Chondrocyte (in vitro differentiated cells): Measurements from ENCODE around the gene IVD. TPM values are rescaled to one million over a fixed set of nuclear protein-coding genes. Genes with fewer than 3 reads are reported as not detected.

Experiments
- DNase-seq: peaks from one replicate; pipeline ENCODE4 v3.0.0; 2021; ENCODE audit warnings: mixed read lengths, low spot score
- H3K27ac Mint-ChIP-seq: one replicate; pipeline ENCODE4 v1.8.0; 2021; ENCODE audit warnings: mild to moderate bottlenecking, moderate library complexity, mixed read lengths; ENCODE audit not compliant: unreplicated experiment
- H3K27me3 Mint-ChIP-seq: 2 replicates; pipeline ENCODE4 v1.8.0; 2021; ENCODE audit warnings: low read depth, mixed read lengths
- H3K36me3 Mint-ChIP-seq: 2 replicates; pipeline ENCODE4 v1.8.0; 2021; ENCODE audit warnings: low read depth, mixed read lengths
- H3K4me1 Mint-ChIP-seq: 2 replicates; pipeline ENCODE4 v1.8.0; 2021; ENCODE audit warnings: low read depth, mild to moderate bottlenecking, mixed read lengths
- H3K4me3 Mint-ChIP-seq: one replicate; pipeline ENCODE4 v1.8.0; 2021; ENCODE audit warnings: mild to moderate bottlenecking, moderate library complexity, mixed read lengths; ENCODE audit not compliant: unreplicated experiment
- H3K9me3 Mint-ChIP-seq: 2 replicates; pipeline ENCODE4 v1.8.0; 2021; ENCODE audit warnings: low read depth, mixed read lengths
- CTCF ChIP-seq: fragments of 200-600 bp; sonication (generic); IDR thresholded peaks from 2 replicates; pipeline ENCODE4 v1.5.0; 2021; ENCODE audit warnings: antibody characterized with exemption, mild to moderate bottlenecking, moderate library complexity
- total RNA-seq: library from RNA; stranded (reverse); gene quantifications from 3 replicates; pipeline ENCODE4 v1.2.1, GENCODE V29; 2021

The IVD gene
- total RNA-seq, 1 donor from 2014 or later, result 42.5 TPM

DNA sequence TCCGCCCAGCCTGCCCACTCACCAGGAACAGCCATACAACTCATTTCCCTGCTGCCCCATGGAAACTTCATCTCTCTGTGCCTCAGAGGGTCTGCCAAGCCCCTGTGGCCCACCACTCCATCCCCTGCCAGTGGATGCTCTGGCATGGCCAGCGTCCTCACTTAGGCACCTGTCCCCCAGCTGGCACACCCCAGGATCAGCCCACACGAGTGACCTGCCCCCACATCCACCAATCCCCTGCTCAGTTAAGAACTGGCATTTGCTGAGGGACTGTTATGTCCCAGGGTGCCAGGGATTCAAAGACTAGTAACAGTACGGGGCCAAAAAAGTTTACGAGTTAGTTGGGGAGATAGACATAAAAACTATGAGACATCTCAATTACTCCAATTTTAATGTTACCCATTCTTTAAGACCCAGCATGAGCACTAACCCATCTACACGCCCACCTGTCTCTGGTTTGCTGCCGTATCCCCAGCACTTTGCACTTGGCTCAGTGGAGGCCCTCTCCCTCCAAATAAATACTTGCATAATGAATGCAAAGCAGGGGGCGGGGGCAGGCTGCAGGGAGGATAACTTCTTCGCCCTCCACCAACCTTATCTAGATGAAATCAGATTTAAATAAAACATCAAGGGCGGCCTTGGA, 23.6 kb downstream of the IVD start:
- H3K4me1 Mint-ChIP-seq, result no peaks in the 10 kb centered on the region
- no peak for DNase-seq
- no peak overlapping the region for H3K27ac Mint-ChIP-seq
- no peak for TF ChIP-seq CTCF
- H3K4me3 Mint-ChIP-seq, result no peak overlapping the region
- no peaks in the 10 kb centered on the region for H3K9me3 Mint-ChIP-seq
- peaks cover 25% of the 10 kb centered on the region for H3K27me3 Mint-ChIP-seq
- no peaks in the 10 kb centered on the region for H3K36me3 Mint-ChIP-seq

DNA sequence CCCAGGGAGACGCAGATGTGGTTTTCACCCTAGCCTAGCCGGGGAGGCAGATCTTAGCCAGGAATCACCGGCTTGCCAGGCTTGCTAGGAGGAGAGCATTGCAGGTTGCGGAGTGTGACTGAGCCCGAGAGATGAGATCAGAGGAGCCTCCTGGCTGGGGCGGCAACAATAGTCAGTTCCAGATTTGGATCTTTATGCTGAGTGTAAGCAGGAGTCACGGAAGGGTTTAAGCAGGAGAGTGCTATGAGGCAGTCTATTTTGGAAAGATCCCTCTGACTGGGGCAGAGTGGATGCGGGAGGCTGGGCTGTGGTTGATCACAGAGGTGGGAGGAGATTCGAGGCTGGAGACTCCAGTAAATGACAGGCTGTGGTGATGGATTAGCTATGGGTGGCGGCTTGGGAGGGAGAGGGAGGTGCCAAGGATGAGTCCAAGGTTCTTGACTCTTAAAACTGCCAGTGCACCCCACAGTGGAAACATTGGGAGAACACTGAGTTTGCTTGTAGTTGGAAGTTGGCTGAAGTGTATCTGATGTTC, 24.7 kb downstream of the IVD start:
- Mint-ChIP-seq H3K27ac (no peak overlapping the region), H3K36me3 (no peaks in the 10 kb centered on the region), H3K4me1 (no peaks in the 10 kb centered on the region), H3K9me3 (no peaks in the 10 kb centered on the region), H3K4me3 (no peak overlapping the region), H3K27me3 (peaks cover 28% of the 10 kb centered on the region)
- no peak for DNase-seq
- TF ChIP-seq CTCF, result no peak

DNA sequence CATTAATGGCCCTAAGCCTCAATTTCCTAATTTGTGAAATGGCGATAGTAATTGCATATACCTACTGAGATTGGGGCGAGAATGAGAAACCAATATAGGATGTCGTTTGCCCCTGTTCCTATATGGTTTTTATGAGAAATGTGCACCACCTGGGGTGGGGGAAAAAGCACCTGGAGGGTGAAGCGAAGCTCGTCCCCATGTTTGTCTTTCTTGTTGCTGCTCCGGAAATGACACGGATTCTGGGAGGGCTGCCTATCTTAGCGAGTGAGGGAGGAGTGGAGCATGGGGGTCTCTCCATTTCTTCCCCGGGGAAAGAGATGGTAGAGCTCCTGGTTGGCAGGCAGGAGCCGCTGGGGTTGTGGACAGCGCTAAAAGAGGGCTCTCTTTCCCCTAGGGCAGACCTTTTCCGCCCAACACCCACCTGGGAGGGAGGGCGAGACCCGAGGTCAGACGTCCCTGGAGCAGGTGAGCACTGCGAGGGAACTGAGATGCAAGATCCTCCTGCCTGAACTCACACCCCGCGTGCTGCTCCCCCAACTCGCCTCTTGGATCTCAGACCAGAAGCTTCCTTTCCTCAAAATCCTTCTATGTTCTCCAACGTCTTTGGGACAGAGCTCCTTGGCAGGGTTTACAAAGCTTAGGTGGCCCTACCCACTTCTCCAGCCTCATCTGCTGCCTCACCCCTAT, 29.6 kb downstream of the IVD start:
- H3K27me3 Mint-ChIP-seq, result peaks cover 29% of the 10 kb centered on the region
- no peak for TF ChIP-seq CTCF

GRCh38 chr15:40435710-40436089, 30.1 kb downstream of the IVD start:
- H3K27ac Mint-ChIP-seq, result peak overlapping the region; percentile 14
- no peaks in the 10 kb centered on the region for H3K9me3 Mint-ChIP-seq
- TF ChIP-seq CTCF, result no peak
- no peaks in the 10 kb centered on the region for H3K36me3 Mint-ChIP-seq
- peaks cover 24% of the 10 kb centered on the region for H3K27me3 Mint-ChIP-seq
- H3K4me3 Mint-ChIP-seq, result peak overlapping the region; percentile 60
- peaks cover 42% of the 10 kb centered on the region for H3K4me1 Mint-ChIP-seq
- DNase-seq, result no peak

More for the DNA sequence above, 29.6 kb downstream of the IVD start:
- H3K27ac Mint-ChIP-seq, result no peak overlapping the region
- DNase-seq, result no peak
- no peaks in the 10 kb centered on the region for H3K36me3 Mint-ChIP-seq
- peaks cover 42% of the 10 kb centered on the region for H3K4me1 Mint-ChIP-seq
- H3K4me3 Mint-ChIP-seq, result peak overlapping the region; percentile 60
- no peaks in the 10 kb centered on the region for H3K9me3 Mint-ChIP-seq

- Mint-ChIP-seq H3K36me3 (no peaks in the 10 kb centered on the region), H3K27me3 (peaks cover 22% of the 10 kb centered on the region), H3K4me1 (peaks cover 42% of the 10 kb centered on the region), H3K27ac (no peak overlapping the region), H3K9me3 (no peaks in the 10 kb centered on the region), H3K4me3 (peak overlapping the region; percentile 68)
- DNase-seq, result no peak
- no peak for TF ChIP-seq CTCF
These were observed 30.7 kb downstream of the IVD start for GRCh38 chr15:40436116-40436891.
